Central memory CD8-positive, alpha-beta T cell (primary cell): ENCODE results near the gene CENPO.

Experiments
- ATAC-seq: fragments of 150-1000 bp; cut with Tn5 transposase; replicated peaks from 2 replicates; pipeline ENCODE4 v1.10.0; 2022; ENCODE audit warnings: mild to moderate bottlenecking, moderate FRiP score, moderate number of reproducible peaks; ENCODE audit not compliant: poor library complexity, severe bottlenecking; ENCODE audit errors: extremely low read depth
- DNase-seq, 2 donors: peaks; one replicate each; pipeline ENCODE4 v3.0.0; 2021; ENCODE audit warnings: low spot score in 2 of 2
- H3K27ac Mint-ChIP-seq: one replicate; pipeline ENCODE4 v1.8.0; 2022; ENCODE audit warnings: low read depth, mild to moderate bottlenecking, moderate library complexity, mixed read lengths
- H3K27me3 Mint-ChIP-seq: one replicate; pipeline ENCODE4 v1.8.0; 2022; ENCODE audit warnings: mixed read lengths
- H3K36me3 Mint-ChIP-seq: one replicate; pipeline ENCODE4 v1.8.0; 2022; ENCODE audit warnings: mild to moderate bottlenecking, moderate library complexity, mixed read lengths; ENCODE audit not compliant: insufficient read depth
- H3K4me1 Mint-ChIP-seq: one replicate; pipeline ENCODE4 v1.8.0; 2022; ENCODE audit warnings: mixed read lengths
- H3K4me3 Mint-ChIP-seq: one replicate; pipeline ENCODE4 v1.8.0; 2022; ENCODE audit warnings: mild to moderate bottlenecking, moderate library complexity, mixed read lengths
- H3K9me3 Mint-ChIP-seq: one replicate; pipeline ENCODE4 v1.8.0; 2022; ENCODE audit warnings: mixed read lengths

The CENPO gene

DNA sequence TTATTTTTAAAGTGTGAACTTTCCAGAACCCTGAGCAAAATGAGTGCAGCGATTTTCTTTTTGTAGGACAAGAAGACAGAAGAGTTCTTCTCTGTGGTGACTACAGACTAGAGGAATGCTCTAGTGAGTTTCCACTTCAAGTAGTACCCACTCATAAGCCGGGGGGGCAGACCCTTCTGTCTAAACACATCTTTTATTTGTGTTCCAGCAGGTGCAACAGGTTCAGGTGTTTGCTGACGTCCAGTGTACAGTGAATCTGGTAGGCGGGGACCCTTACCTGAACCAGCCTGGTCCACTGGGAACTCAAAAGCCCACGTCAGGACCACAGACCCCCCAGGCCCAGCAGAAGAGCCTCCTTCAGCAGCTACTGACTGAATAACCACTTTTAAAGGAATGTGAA is 25.2 kb upstream of the CENPO start:
- Mint-ChIP-seq H3K36me3 (peaks cover 61% of the 10 kb centered on the region), H3K4me1 (peaks cover 16% of the 10 kb centered on the region), H3K27ac (peak overlapping the region; percentile 74), H3K9me3 (no peaks in the 10 kb centered on the region), H3K27me3 (no peaks in the 10 kb centered on the region), H3K4me3 (no peak overlapping the region)
- DNase-seq (no peak), ATAC-seq (no peak)

DNA sequence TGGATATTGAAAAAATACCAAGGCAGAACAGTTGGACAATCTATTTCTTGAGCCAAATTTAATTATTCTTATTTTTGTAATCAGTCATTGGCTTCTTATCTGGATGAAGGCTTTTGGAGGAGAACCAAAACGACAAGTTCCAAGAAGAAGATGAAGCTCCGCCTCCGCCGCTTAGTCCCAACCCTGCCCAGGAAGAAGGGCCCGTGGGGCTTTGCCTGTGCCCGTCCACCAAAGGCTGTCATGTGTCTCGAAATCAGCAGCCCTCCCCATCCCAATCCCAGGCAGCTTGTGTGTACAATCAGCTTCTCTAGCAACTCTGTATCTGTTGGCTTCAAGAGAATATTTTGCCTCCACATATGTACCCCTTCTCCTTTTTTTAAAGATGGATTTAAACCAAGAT is 24.6 kb upstream of the CENPO start:
- Mint-ChIP-seq H3K4me1 (peaks cover 16% of the 10 kb centered on the region), H3K36me3 (peaks cover 58% of the 10 kb centered on the region), H3K4me3 (no peak overlapping the region), H3K9me3 (no peaks in the 10 kb centered on the region), H3K27ac (peak overlapping the region; percentile 74), H3K27me3 (no peaks in the 10 kb centered on the region)
- DNase-seq, result no peak
- no peak for ATAC-seq

DNA sequence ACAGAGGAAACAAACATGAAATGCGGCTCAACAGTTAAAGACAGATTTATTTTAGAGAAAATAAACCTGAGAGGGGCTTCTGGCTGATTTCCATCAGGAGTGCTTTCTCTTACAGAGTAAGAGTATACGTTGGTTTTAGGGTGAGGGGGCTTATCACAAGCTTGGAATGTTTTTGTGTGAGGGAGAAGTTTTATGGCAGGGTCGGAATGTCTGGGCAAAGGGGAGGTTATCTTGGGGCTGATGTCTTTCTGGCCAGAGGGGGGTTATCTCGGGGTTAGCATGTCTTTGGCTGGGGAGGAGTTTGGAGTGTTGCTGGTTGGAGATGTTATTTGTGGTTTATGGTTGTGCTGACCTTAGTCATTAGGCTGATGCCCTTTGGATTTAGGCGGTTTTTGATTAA is 22.2 kb upstream of the CENPO start:
- no peak for DNase-seq
- Mint-ChIP-seq H3K4me3 (no peak overlapping the region), H3K9me3 (no peaks in the 10 kb centered on the region), H3K27ac (peak overlapping the region; percentile 33), H3K36me3 (peaks cover 42% of the 10 kb centered on the region), H3K4me1 (peaks cover 16% of the 10 kb centered on the region), H3K27me3 (no peaks in the 10 kb centered on the region)
- no peak for ATAC-seq

DNA sequence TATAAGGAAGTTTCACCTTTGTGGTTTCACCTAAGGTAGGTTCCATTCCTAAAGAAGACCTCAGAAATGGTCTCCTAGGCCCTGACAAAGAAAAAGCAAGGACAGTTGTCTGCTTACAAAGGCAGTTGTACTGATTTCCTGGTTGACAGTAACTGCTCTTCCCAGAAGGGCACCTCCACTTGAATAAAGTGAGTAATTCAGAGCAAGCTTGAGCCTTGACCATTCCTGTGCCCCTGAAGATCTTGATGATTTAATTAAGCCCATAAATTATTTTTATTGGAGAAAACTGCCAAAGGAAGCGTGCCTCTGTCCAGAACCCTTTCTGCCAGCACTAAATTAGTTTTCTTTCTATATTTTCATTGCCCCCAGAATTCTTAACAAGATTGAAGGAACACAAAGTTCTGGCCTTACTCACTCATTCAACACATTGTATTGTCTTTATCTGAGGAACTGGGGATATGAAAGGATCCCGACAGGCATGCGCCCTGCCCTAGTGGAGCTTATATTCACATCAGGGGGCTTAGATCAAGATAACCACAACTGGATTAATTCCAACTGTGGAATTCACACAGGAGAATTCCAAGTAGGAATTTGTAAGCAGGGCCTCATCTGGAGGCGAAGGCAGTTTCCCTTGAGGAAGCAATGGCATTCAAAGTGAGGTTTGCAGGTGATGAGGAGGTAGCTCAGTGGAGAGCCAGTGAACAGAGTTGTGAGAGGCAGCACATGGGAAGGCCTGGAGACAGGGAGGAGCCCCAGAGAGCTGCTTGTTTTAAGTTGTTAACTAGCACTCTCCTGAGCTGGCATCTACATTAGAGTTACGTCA is 21.2 kb upstream of the CENPO start:
- no peaks in the 10 kb centered on the region for H3K27me3 Mint-ChIP-seq
- ATAC-seq (no peak), DNase-seq (no peak)
- peaks cover 37% of the 10 kb centered on the region for H3K36me3 Mint-ChIP-seq
- H3K4me3 Mint-ChIP-seq, result no peak overlapping the region
- peak overlapping the region; percentile 33 for H3K27ac Mint-ChIP-seq
- H3K9me3 Mint-ChIP-seq, result no peaks in the 10 kb centered on the region
- peaks cover 7% of the 10 kb centered on the region for H3K4me1 Mint-ChIP-seq

DNA sequence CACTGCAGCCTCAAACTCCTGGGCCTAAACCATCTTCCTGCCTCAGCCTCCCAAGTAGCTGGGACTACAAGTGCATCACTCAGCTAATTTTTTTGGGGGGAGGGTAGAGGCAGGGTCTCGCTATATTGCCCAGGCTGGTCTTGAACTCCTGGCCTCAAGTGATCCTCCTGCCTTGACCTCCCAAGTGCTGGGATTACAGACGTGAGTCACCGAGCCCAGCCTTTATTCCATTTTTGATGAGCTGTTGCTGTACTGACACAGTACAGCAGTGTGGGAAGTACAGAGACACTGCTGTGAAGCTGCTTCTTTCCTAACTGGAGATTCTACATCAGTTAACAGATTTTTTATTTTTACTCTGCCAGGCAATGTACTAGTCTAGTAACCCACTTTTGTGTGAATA is 18.9 kb upstream of the CENPO start:
- peaks cover 18% of the 10 kb centered on the region for H3K36me3 Mint-ChIP-seq
- no peak overlapping the region for H3K4me3 Mint-ChIP-seq
- ATAC-seq, result no peak
- H3K9me3 Mint-ChIP-seq, result no peaks in the 10 kb centered on the region
- no peak overlapping the region for H3K27ac Mint-ChIP-seq
- no peak for DNase-seq
- H3K4me1 Mint-ChIP-seq, result peaks cover 6% of the 10 kb centered on the region
- H3K27me3 Mint-ChIP-seq, result no peaks in the 10 kb centered on the region

DNA sequence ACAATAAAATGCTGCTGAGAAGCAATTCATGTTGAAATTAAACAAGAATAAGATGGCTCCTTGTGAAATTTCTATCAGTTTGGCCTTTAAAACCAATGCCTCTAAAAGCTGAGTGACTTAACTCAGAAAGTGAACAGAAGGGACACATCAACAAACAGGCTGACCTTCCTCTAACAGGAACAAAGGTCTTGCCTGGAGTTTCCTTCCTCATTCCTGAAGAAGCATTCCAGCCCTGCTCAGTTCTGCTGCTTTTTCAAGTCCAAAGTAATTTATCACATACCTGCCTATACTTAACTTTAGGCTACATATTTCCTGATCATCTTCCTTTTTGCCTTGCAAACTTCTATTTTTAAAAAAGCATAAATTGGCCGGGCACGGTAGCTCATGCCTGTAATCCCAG is 14.1 kb upstream of the CENPO start:
- H3K27ac Mint-ChIP-seq, result no peak overlapping the region
- no peaks in the 10 kb centered on the region for H3K36me3 Mint-ChIP-seq
- no peak for DNase-seq
- ATAC-seq, result no peak
- H3K9me3 Mint-ChIP-seq, result no peaks in the 10 kb centered on the region
- H3K27me3 Mint-ChIP-seq, result peaks cover 6% of the 10 kb centered on the region
- H3K4me3 Mint-ChIP-seq, result no peak overlapping the region
- no peaks in the 10 kb centered on the region for H3K4me1 Mint-ChIP-seq

DNA sequence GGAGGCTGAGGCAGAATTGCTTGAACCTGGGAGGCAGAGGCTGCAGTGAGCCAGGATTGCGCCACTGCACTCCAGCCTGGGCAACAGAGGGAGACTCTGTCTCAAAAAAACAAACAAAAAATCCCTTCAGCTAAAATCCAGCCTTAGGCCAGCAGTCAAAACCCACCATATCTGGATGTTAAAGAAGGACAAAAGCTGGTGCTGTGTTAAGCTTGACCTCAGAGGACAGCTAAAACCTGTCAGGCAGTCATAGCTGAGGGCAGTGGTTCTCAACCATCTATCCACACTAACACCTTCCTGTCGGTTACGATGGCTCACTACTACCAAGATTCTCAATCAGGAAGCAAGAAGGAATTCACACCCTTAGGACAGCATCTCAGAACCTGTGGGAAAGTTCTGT is 9.6 kb upstream of the CENPO start:
- no peak overlapping the region for H3K4me3 Mint-ChIP-seq
- H3K36me3 Mint-ChIP-seq, result no peaks in the 10 kb centered on the region
- no peak overlapping the region for H3K27ac Mint-ChIP-seq
- DNase-seq (no peak), ATAC-seq (no peak)
- H3K4me1 Mint-ChIP-seq, result no peaks in the 10 kb centered on the region
- no peaks in the 10 kb centered on the region for H3K9me3 Mint-ChIP-seq
- peaks cover 6% of the 10 kb centered on the region for H3K27me3 Mint-ChIP-seq

DNA sequence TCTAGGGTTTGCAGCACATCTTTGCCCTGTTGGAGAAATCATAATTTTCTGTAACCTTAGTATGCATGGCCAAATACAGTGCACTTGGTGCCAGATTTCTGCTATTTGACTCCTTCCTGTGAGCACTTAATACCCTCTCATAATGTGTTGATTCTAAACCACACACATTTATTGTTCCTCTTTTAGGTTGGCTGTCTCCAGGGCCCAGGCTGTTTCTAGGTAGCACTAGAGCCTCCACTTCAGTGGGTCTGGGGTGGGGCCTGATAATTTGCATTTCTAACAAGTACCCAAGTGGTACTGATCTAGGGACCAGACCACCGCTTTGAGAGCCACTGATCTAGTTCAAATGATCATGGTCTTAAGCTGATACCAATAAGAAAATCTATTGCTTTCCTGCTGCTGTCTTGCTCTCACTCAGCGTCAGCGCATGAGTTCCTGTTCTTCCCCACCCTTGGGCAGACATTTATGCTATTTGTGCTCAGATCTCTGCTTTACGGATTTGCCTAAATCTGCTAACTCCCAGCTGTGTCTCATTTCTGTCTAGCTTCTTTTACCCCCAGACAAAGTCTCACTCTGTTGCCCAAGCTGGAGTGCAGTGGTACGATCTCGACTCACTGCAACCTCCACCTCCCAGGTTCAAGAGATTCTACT is 7.4 kb upstream of the CENPO start:
- H3K4me3 Mint-ChIP-seq, result no peak overlapping the region
- no peaks in the 10 kb centered on the region for H3K36me3 Mint-ChIP-seq
- H3K27ac Mint-ChIP-seq, result no peak overlapping the region
- no peaks in the 10 kb centered on the region for H3K4me1 Mint-ChIP-seq
- DNase-seq (no peak), ATAC-seq (peak; percentile 43)
- no peaks in the 10 kb centered on the region for H3K9me3 Mint-ChIP-seq
- H3K27me3 Mint-ChIP-seq, result peaks cover 6% of the 10 kb centered on the region

DNA sequence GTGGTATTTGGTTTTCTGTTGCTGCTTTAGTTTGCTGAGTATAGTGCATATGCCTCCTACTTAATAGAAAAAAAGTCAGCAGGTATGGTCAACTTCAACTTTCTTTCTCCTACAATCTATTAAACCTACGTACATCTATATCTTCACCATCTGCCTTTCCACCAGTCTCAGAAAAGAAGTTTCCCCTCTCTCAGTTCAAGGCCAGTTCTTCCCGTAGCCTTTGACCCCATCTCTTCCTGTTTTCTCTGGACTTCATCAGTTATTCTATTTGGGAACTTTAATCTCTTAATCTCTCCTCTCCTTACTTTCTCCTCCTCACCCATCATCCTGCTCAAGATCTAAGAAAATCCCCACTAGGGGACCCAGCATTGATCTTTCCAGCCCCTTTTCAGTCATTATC is 5.7 kb upstream of the CENPO start:
- Mint-ChIP-seq H3K4me1 (no peaks in the 10 kb centered on the region), H3K27me3 (peaks cover 6% of the 10 kb centered on the region), H3K4me3 (no peak overlapping the region), H3K27ac (no peak overlapping the region), H3K9me3 (no peaks in the 10 kb centered on the region), H3K36me3 (peaks cover 2% of the 10 kb centered on the region)
- DNase-seq (no peak), ATAC-seq (no peak)

DNA sequence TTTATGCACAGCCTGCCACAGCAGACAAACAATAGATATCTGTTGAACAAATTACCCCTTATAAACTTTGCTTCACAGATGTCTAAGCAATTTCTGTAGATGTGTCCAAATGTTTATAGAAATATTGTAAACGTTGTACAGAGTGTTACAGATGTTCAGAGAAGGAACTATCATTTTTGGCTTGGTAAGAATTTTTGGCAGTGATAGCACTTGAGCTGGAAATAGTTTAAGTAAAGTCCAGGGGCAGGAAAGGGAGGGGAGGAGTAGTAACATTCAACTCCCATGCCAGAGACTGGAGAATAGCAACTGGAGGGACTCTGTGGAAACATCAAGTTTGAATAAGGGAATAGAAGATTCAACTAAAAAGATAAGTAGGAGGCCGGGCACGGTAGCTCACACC is 4.4 kb upstream of the CENPO start:
- H3K27ac Mint-ChIP-seq, result no peak overlapping the region
- H3K9me3 Mint-ChIP-seq, result no peaks in the 10 kb centered on the region
- ATAC-seq (no peak), DNase-seq (no peak)
- H3K4me1 Mint-ChIP-seq, result peaks cover 8% of the 10 kb centered on the region
- no peak overlapping the region for H3K4me3 Mint-ChIP-seq
- H3K36me3 Mint-ChIP-seq, result peaks cover 9% of the 10 kb centered on the region
- H3K27me3 Mint-ChIP-seq, result no peaks in the 10 kb centered on the region

DNA sequence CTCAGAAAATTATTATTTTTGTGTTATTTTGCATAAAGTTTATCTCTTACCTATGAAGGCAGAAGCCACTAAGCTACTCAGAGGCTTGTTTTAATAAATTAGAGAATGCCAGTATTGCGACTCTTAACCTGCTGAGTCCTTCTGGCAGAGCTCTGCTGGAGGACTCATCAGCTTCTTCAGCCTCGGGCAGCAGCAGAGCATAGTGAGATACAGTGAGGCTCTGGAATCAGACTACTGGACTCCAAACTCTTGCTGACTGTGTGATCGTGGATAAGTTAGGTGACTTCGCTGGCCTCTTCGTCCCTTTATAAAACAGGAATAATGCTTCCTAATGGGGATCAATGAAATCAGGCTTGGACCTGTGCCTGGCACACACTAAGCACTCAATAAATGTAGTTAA is 1.8 kb upstream of the CENPO start:
- Mint-ChIP-seq H3K36me3 (peaks cover 9% of the 10 kb centered on the region), H3K27me3 (no peaks in the 10 kb centered on the region), H3K4me1 (peaks cover 8% of the 10 kb centered on the region), H3K27ac (no peak overlapping the region), H3K9me3 (no peaks in the 10 kb centered on the region), H3K4me3 (no peak overlapping the region)
- ATAC-seq (no peak), DNase-seq (no peak)

DNA sequence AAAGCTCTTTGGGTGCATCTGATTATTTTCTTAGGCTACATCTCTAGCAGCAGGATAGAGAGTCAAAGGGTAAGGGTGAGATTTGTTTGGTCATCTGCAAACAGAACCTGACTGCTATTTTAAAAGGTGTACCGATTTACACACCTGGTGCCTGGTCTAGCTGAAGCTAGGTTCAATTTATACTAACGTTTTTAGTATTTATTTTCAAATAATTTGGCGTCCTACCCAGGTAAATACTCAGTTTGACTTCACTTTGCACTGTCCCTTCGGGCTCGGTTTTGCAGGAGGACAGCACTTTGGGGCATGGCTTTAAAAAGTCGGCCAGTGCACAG is 717 bp upstream of the CENPO start:
- H3K36me3 Mint-ChIP-seq, result peaks cover 9% of the 10 kb centered on the region
- peaks cover 8% of the 10 kb centered on the region for H3K4me1 Mint-ChIP-seq
- peak overlapping the region; percentile 99 for H3K4me3 Mint-ChIP-seq
- DNase-seq, result no peak
- no peaks in the 10 kb centered on the region for H3K27me3 Mint-ChIP-seq
- ATAC-seq, result no peak
- no peaks in the 10 kb centered on the region for H3K9me3 Mint-ChIP-seq
- H3K27ac Mint-ChIP-seq, result peak overlapping the region; percentile 99

DNA sequence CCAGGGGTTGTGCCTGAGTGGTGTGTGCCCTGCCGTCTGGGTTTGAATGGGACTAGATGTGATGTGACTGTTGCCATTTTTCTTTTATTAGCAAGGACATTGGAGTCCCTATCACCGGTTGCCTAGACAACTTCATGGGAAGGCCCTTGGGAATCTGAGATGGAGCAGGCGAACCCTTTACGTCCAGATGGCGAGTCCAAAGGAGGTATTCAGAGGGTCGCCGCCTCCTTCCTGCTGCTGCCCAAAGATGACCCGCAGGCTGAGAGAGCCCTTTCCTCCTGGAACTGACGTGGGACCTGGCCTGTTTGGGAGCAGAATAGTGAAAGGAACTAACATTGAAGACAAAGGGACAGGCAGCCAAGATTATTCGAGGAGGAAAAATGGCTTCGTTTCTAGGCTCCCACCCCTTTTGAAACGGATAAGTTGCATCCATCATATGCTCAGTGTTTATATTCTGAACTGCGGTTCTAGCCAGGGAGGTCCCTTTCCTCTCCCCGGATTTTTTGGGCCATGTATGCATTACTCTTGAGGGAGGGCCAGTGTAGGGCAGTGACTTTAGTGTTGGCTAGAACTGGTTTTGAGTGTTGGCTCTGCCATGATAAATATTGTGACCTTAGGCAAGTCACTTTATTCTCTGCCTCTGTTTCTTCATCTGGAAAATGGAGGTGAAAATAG is 673 bp downstream of the CENPO start:
- H3K27ac Mint-ChIP-seq, result peak overlapping the region; percentile 99
- H3K4me1 Mint-ChIP-seq, result peaks cover 8% of the 10 kb centered on the region
- ATAC-seq, result no peak
- peak overlapping the region; percentile 99 for H3K4me3 Mint-ChIP-seq
- DNase-seq, result no peak
- no peaks in the 10 kb centered on the region for H3K27me3 Mint-ChIP-seq
- H3K36me3 Mint-ChIP-seq, result peaks cover 9% of the 10 kb centered on the region
- no peaks in the 10 kb centered on the region for H3K9me3 Mint-ChIP-seq
